ENCODE results near the gene SYT15.
"Not testable (repeated sequence)": the region's sequence is repeated elsewhere in the genome, so short reads cannot be mapped to it uniquely, and the experiment has no call there.

DNA sequence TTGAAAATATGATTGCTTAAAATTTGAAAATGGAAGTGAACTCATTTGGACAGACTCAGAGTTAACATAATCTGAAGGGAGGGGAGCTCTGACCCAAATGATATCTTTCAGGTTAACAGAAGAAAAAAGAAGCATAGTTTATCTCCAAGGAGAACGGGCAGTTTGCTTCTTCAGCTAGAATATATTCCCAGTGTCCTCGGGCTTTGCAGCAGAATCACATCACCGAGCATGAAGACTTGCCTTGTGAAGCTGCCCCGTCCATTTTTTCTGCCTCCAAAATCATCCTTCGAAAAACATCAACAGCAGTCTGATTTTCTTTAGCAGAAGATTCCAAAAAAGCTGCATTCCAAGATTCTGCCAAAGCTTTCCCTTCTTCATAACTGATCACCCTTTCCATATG lies 55.8 kb downstream of the SYT15 start:
- TF ChIP-seq, protein P1, sequence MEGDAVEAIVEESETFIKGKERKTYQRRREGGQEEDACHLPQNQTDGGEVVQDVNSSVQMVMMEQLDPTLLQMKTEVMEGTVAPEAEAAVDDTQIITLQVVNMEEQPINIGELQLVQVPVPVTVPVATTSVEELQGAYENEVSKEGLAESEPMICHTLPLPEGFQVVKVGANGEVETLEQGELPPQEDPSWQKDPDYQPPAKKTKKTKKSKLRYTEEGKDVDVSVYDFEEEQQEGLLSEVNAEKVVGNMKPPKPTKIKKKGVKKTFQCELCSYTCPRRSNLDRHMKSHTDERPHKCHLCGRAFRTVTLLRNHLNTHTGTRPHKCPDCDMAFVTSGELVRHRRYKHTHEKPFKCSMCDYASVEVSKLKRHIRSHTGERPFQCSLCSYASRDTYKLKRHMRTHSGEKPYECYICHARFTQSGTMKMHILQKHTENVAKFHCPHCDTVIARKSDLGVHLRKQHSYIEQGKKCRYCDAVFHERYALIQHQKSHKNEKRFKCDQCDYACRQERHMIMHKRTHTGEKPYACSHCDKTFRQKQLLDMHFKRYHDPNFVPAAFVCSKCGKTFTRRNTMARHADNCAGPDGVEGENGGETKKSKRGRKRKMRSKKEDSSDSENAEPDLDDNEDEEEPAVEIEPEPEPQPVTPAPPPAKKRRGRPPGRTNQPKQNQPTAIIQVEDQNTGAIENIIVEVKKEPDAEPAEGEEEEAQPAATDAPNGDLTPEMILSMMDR (IDR thresholded peaks at IDR 0.05 in 8 of 11, conservative IDR thresholded peaks at IDR 0.05 in 3 of 11) = not testable (repeated sequence)
- not testable (repeated sequence) for TF ChIP-seq POLR2A (IDR thresholded peaks at IDR 0.05)

Data from spleen (tissue), 7 donors.